GM12801 (cell line): ENCODE data around the gene PXDC1.

Experiments used
- TF ChIP-seq, protein P1 (sequence below): IDR thresholded peaks from one replicate; pipeline ENCODE4 v1.5.1; 2011; ENCODE audit warnings: control low read depth; ENCODE audit not compliant: insufficient read length; ENCODE audit errors: extremely low read depth

Gene PXDC1

DNA sequence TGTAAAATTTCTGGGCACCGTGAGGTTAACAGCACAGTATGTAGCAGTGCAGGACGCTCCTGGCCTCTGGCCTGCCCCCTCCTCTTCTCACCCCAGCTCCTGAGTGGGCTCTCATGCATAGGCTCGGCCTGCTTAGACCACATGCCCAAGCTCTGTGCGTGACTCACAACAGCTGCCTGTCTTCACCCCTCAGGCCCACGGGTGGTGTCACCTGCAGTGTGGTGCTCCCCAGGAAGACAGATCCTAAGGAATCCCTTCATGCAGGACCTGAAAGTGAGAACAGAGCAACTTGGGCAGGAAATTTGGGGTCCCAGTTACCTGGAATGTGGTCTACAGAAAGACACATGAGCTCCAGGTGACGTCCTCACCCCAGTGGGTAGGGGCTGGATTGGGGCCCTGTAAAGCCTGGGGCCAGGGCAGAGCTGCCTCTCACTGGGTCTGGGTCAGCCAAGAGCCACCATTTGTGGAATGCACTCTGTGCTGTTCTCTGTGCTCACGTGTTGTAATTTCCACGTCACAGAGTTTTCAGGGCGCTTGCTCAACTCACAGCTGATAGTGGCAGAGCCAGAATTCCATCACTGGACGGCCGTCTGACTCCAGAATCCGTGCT lies 37.0 kb upstream of the PXDC1 start:
- TF ChIP-seq, protein P1, sequence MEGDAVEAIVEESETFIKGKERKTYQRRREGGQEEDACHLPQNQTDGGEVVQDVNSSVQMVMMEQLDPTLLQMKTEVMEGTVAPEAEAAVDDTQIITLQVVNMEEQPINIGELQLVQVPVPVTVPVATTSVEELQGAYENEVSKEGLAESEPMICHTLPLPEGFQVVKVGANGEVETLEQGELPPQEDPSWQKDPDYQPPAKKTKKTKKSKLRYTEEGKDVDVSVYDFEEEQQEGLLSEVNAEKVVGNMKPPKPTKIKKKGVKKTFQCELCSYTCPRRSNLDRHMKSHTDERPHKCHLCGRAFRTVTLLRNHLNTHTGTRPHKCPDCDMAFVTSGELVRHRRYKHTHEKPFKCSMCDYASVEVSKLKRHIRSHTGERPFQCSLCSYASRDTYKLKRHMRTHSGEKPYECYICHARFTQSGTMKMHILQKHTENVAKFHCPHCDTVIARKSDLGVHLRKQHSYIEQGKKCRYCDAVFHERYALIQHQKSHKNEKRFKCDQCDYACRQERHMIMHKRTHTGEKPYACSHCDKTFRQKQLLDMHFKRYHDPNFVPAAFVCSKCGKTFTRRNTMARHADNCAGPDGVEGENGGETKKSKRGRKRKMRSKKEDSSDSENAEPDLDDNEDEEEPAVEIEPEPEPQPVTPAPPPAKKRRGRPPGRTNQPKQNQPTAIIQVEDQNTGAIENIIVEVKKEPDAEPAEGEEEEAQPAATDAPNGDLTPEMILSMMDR: no peak

DNA sequence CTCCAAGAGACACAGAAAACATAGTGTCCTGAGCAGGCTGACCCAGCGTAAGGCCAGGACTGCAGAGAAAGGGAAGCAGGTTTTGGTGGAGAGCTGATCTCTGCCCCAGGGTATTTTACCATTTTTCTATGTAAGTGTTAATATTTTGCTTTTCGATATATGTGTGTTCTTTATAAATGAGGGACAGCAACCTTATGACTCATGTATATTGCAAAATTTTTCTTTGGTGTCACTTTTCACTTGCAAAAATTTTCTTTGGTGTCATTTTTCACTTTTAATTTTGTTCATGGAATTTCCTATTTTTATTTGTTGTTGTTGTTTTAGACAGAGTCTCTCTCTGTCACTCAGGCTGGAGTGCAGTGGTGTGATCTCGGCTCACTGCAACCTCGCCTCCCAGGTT lies 34.6 kb upstream of the PXDC1 start:
- TF ChIP-seq, protein P1: no peak

DNA sequence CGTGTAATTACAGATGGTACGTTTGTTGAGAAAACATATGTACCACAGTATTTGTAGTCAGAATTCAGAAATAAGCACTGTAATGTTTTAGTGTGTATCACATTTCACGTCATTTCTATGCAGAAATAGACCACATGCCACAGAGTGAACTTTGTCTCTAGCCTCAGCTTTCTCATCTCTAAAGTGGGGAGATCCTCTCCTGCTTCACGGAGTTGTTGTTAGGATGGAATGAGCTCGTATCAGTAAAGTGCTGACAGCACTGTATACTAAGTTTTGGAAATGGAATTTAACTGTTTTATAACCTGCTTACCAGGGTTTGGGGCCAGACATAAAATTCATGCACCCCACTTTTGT lies 34.2 kb upstream of the PXDC1 start:
- TF ChIP-seq, protein P1: no peak

DNA sequence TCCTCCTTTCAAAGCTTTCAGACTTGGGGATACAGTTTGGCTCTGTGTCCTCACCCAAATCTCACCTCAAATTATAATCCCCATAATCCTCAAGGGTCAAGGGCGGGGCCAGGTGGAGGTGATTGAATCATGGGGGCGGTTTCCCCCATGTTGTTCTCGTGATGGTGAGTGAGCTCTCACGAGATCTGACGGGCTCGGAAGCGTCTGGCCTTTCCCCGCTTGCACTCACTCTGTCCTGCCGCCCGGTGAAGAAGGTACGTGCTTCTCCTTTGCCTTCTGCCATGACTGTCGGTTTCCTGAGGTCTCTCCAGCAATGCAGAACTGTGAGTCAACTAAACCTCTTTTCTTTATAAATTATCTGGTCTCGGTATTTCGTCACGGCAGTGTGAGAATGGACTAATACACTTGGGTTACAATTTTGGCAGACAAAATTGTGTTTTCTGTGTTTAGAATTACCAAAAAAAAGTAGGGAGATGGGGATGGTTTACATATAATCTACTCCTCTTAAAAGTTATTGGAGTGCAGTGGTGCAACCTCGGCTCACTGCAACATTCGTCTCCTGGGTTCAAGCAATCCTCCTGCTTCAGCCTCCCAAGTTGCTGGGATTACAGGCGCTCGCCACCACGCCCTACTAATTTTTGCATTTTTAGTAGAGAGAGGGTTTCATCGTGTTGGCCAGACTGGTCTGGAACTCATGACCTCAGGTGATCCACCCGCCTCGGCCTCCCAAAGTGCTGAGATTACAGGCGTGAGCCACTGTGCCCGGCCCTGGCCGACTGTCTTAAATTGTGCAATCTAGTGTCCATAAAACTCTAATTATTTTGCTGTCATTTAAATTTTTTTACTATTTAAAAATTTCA lies 33.6 kb upstream of the PXDC1 start:
- TF ChIP-seq, protein P1: no peak

GRCh38 chr6:3784423-3784822 lies 32.9 kb upstream of the PXDC1 start:
- TF ChIP-seq, protein P1: no peak

GRCh38 chr6:3782876-3783832 lies 31.6 kb upstream of the PXDC1 start:
- TF ChIP-seq, protein P1: no peak

DNA sequence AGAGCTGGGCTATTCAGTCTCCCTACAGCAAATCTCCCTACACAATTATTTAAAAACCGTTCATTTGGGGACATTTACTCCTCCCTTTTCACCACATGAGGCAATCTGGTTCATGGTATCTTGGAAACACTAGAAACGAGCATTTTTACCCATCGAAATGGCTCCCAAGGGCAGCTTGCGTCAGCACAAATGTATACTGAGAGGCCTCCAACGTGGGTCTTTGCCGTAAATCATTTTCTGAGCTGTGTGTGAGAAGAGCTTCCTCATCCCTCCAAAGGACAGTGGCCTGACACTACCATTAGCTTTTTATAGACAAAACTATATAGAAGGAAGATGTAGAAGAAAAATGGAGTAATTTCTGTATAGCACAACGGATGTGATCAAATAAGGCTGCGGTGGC lies 30.0 kb upstream of the PXDC1 start:
- TF ChIP-seq, protein P1: no peak
